ENCODE results near the gene VAMP1. TPM values are rescaled to one million over a fixed set of nuclear protein-coding genes. Genes with fewer than 3 reads are reported as not detected.

Gene VAMP1
- total and polyA plus RNA-seq, 10 of the 15 experiments (the other 5 are each of a cell fraction or from before 2014, with no cell fraction given), result 4.8 to 123 (median 27.5) TPM

DNA sequence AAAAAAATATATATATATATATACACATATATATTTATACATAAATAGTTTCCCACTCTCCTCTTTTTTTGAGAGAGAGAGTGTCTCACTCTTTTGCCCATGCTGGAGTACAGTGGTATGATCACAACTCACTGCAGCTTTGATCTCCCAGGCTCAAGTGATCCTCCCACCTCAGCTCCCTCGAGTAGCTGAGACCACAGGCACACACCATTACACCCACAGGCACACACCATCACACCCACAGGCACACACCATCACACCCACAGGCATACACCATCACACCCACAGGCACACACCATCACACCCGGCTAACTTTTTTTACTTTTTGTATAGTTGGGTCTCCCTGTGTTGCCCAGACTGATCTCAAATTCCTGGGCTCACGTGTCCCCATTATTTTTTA lies 49.7 kb upstream of the VAMP1 start:
- no TSS peak for BruUV-seq (replicated peaks)
- Histone ChIP-seq H3K4me1 (ENCODE audit: control insufficient read depth, insufficient read depth, low read length) (no peaks in the 10 kb centered on the region), H3K9me3 (replicated peaks; ENCODE audit: control insufficient read depth, insufficient read depth, low read length) (no peaks in the 10 kb centered on the region), H3K27me3 (replicated peaks in 1 of 2; ENCODE audit: control insufficient read depth in 2 of 2, insufficient read depth in 2 of 2, low read length in 1 of 2) (no peaks in the 10 kb centered on the region), H3K9ac (ENCODE audit: control insufficient read depth, insufficient read depth, low read length) (no peak overlapping the region), H2AFZ (ENCODE audit: control insufficient read depth, low read depth, low read length) (no peak overlapping the region), H4K20me1 (ENCODE audit: control insufficient read depth, insufficient read depth) (no peaks in the 10 kb centered on the region), H3K27ac (ENCODE audit: control insufficient read depth, insufficient read depth) (no peak overlapping the region), H3K36me3 (ENCODE audit: control insufficient read depth in 2 of 2, insufficient read depth in 2 of 2, low read length in 1 of 2) (peaks cover 40 to 65% of the 10 kb centered on the region in 2 experiments), H3K4me3 (no peak overlapping the region), H3K79me2 (ENCODE audit: control insufficient read depth, insufficient read depth, low read length) (no peaks in the 10 kb centered on the region), H3K4me2 (ENCODE audit: control insufficient read depth, insufficient read depth) (no peak overlapping the region)
- ATAC-seq, result no peak
- no peak for FAIRE-seq
- intact Hi-C loops (cut with micrococcal nuclease; ENCODE audit: unreplicated experiment), result no loop called here
- ChIA-PET CTCF (no interaction called here), RAD21 (ENCODE audit: unreplicated experiment) (no interaction called here), SMC1A (ENCODE audit: uncharacterized antibody, unreplicated experiment) (no interaction called here), POLR2A (no interaction called here)
- TF ChIP-seq ZNF207 (IDR thresholded peaks at IDR 0.05; ENCODE audit: borderline replicate concordance), result no peak
- TF ChIP-seq, protein P1, sequence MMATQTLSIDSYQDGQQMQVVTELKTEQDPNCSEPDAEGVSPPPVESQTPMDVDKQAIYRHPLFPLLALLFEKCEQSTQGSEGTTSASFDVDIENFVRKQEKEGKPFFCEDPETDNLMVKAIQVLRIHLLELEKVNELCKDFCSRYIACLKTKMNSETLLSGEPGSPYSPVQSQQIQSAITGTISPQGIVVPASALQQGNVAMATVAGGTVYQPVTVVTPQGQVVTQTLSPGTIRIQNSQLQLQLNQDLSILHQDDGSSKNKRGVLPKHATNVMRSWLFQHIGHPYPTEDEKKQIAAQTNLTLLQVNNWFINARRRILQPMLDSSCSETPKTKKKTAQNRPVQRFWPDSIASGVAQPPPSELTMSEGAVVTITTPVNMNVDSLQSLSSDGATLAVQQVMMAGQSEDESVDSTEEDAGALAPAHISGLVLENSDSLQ (IDR thresholded peaks at IDR 0.05), result no peak
- no peak for TF ChIP-seq SREBF1 (IDR thresholded peaks at IDR 0.05; ENCODE audit: low read length)
- no peak for TF ChIP-seq FOXM1 (IDR thresholded peaks at IDR 0.05; ENCODE audit: low read depth, low read length)
- TF ChIP-seq, protein P2, sequence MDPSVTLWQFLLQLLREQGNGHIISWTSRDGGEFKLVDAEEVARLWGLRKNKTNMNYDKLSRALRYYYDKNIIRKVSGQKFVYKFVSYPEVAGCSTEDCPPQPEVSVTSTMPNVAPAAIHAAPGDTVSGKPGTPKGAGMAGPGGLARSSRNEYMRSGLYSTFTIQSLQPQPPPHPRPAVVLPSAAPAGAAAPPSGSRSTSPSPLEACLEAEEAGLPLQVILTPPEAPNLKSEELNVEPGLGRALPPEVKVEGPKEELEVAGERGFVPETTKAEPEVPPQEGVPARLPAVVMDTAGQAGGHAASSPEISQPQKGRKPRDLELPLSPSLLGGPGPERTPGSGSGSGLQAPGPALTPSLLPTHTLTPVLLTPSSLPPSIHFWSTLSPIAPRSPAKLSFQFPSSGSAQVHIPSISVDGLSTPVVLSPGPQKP (IDR thresholded peaks at IDR 0.05; ENCODE audit: low read depth, low read length), result no peak
- no peak for TF ChIP-seq HDAC2 (IDR thresholded peaks at IDR 0.05)
- no peak for TF ChIP-seq JUNB (IDR thresholded peaks at IDR 0.05)
- no peak for TF ChIP-seq ASH2L (IDR thresholded peaks at IDR 0.05; ENCODE audit: borderline replicate concordance, low read depth)
- TF ChIP-seq TCF7 (IDR thresholded peaks at IDR 0.05; ENCODE audit: borderline replicate concordance), result no peak
- TF ChIP-seq TARDBP (IDR thresholded peaks at IDR 0.05; ENCODE audit: borderline replicate concordance), result no peak
- no peak for TF ChIP-seq CREM (IDR thresholded peaks at IDR 0.05; ENCODE audit: low read depth)
- TF ChIP-seq RB1 (IDR thresholded peaks at IDR 0.05; ENCODE audit: borderline replicate concordance), result no peak
- 64% methylated on average over 3 of the region's 3 CpGs for WGBS (ENCODE audit: insufficient coverage, insufficient replicate concordance, low lambda C conversion rate, missing lambda C conversion rate)
- DNase-seq (ENCODE audit: low read depth, low spot score), result no peak
- in situ Hi-C loops (cut with MboI), result no loop called here
